Measurements from ENCODE around the gene COL2A1. TPM values are rescaled to one million over a fixed set of nuclear protein-coding genes. Genes with fewer than 3 reads are reported as not detected.

Gene COL2A1
- total and polyA plus RNA-seq, 12 donors: 0.03 to 0.17 (median 0.07) TPM; not detected in 9

- 94 to 96% methylated on average over 10 of the region's 10 CpGs for WGBS, 2 donors
- no peak for ATAC-seq
- Histone ChIP-seq H3K4me1 (peaks cover 0 to 25% (median 15%) of the 10 kb centered on the region in 9 donors), H3K36me3 (no peaks in the 10 kb centered on the region), H3K27me3 (peaks cover 0 to 15% (median 2%) of the 10 kb centered on the region in 7 donors), H3K9me3 (no peaks in the 10 kb centered on the region), H3K27ac (no peak overlapping the region), H3K4me3 (no peak overlapping the region)
- no peak for DNase-seq
- no peak for TF ChIP-seq CTCF (IDR thresholded peaks at IDR 0.05)
- intact Hi-C loops (cut with DNase I): no loop called here
These were observed 11.5 kb downstream of the COL2A1 start for GRCh38 chr12:47992776-47993175.

GRCh38 chr12:47991106-47992061, 12.9 kb downstream of the COL2A1 start:
- WGBS, 2 donors: 51 to 52% methylated on average over 13 of the region's 13 CpGs
- no peak overlapping the region for H3K27ac ChIP-seq
- no peak for TF ChIP-seq CTCF (IDR thresholded peaks at IDR 0.05)
- H3K9me3 ChIP-seq: no peaks in the 10 kb centered on the region
- H3K36me3 ChIP-seq: no peaks in the 10 kb centered on the region
- peaks cover 0 to 23% (median 13%) of the 10 kb centered on the region in 9 donors for H3K4me1 ChIP-seq
- ATAC-seq (no peak), DNase-seq (peak in 1 of 2 donors; percentile 9)
- H3K4me3 ChIP-seq: no peak overlapping the region
- peaks cover 0 to 6% (median 0%) of the 10 kb centered on the region in 7 donors for H3K27me3 ChIP-seq
- intact Hi-C loops (cut with DNase I): no loop called here

- Histone ChIP-seq H3K9me3 (no peaks in the 10 kb centered on the region), H3K36me3 (no peaks in the 10 kb centered on the region), H3K4me3 (no peak overlapping the region), H3K27ac (no peak overlapping the region), H3K27me3 (peaks cover 0 to 6% (median 0%) of the 10 kb centered on the region in 7 donors), H3K4me1 (peaks cover 0 to 15% (median 7%) of the 10 kb centered on the region in 9 donors)
- intact Hi-C loops (cut with DNase I): no loop called here
- 81 to 85% methylated on average over 7 of the region's 7 CpGs for WGBS, 2 donors
- ATAC-seq (no peak), DNase-seq (no peak)
- no peak for TF ChIP-seq CTCF (IDR thresholded peaks at IDR 0.05)
These were observed 13.7 kb downstream of the COL2A1 start for GRCh38 chr12:47990351-47991105.

GRCh38 chr12:47989666-47990065, 14.6 kb downstream of the COL2A1 start:
- no peak for TF ChIP-seq CTCF (IDR thresholded peaks at IDR 0.05)
- ATAC-seq: no peak
- intact Hi-C loops (cut with DNase I): no loop called here
- H3K27me3 ChIP-seq: peaks cover 0 to 6% (median 0%) of the 10 kb centered on the region in 7 donors
- H3K9me3 ChIP-seq: no peaks in the 10 kb centered on the region
- 87 to 96% methylated on average over 12 of the region's 12 CpGs for WGBS, 2 donors
- no peaks in the 10 kb centered on the region for H3K36me3 ChIP-seq
- no peak overlapping the region for H3K27ac ChIP-seq
- H3K4me1 ChIP-seq: peaks cover 0 to 15% (median 7%) of the 10 kb centered on the region in 9 donors
- no peak for DNase-seq
- H3K4me3 ChIP-seq: no peak overlapping the region
